ENCODE data around the gene PLEKHA3. TPM values are rescaled to one million over a fixed set of nuclear protein-coding genes. Genes with fewer than 3 reads are reported as not detected.

The PLEKHA3 gene
- total and polyA plus RNA-seq, 10 of the 15 experiments (the other 5 are each of a cell fraction or from before 2014, with no cell fraction given) = 1.4 to 21.1 (median 7.4) TPM

DNA sequence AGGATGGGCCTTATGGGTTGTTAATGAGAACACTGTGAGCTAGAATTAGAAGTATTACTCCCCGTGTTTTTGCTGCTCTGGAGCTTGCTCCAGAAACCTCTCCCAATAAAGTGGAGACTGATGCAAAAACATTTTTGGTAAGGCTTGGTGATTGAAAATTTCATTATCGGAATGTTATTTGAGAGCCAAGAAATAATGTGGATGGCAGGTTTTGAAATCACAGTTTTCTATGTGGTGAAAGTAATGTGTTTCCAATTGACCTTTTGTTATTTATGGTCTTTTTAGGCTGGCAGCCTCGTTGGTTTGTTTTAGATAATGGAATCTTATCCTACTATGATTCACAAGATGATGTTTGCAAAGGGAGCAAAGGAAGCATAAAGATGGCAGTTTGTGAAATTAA is 5.1 kb downstream of the PLEKHA3 start:
- RAD21 ChIA-PET (ENCODE audit: unreplicated experiment) = no interaction called here
- FAIRE-seq = no peak

DNA sequence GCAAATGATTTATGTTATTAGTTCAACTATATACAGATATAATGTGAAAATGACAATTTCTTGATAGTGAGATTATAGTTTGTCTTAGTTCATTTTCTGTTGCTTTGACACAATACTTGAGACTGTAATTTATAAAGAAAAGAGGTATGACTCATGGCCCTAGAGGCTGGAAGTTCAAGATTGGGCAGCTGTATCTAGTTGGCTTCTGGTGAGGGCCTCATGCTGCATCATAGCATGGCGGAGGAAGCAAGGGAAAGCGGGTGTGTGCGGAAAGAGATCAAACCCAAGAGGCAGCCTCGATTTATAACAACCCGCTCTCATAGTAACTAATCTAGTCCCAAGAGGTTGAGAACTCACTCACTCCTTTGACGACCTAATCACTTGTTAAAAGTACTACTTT is 11.4 kb downstream of the PLEKHA3 start:
- ATAC-seq (no peak), DNase-seq (ENCODE audit: low read depth, low spot score) (no peak), FAIRE-seq (no peak)
- Histone ChIP-seq H3K4me1 (ENCODE audit: control insufficient read depth, insufficient read depth, low read length) (no peaks in the 10 kb centered on the region), H2AFZ (ENCODE audit: control insufficient read depth, low read depth, low read length) (no peak overlapping the region), H4K20me1 (ENCODE audit: control insufficient read depth, insufficient read depth) (no peaks in the 10 kb centered on the region), H3K9ac (ENCODE audit: control insufficient read depth, insufficient read depth, low read length) (no peak overlapping the region), H3K4me2 (ENCODE audit: control insufficient read depth, insufficient read depth) (no peak overlapping the region), H3K9me3 (replicated peaks; ENCODE audit: control insufficient read depth, insufficient read depth, low read length) (no peaks in the 10 kb centered on the region), H3K27ac (ENCODE audit: control insufficient read depth, insufficient read depth) (no peak overlapping the region), H3K27me3 (replicated peaks in 1 of 2; ENCODE audit: control insufficient read depth in 2 of 2, insufficient read depth in 2 of 2, low read length in 1 of 2) (no peaks in the 10 kb centered on the region), H3K79me2 (ENCODE audit: control insufficient read depth, insufficient read depth, low read length) (no peaks in the 10 kb centered on the region), H3K4me3 (no peak overlapping the region), H3K36me3 (ENCODE audit: control insufficient read depth in 2 of 2, insufficient read depth in 2 of 2, low read length in 1 of 2) (peaks cover 6 to 17% of the 10 kb centered on the region in 2 experiments)
- no TSS peak for BruUV-seq (replicated peaks)
- ChIA-PET CTCF (interaction anchor here (0.8 kb wide), 1 partner anchor 14 kb away, joined by 3 read pairs; no protein-coding TSS in a partner anchor), RAD21 (ENCODE audit: unreplicated experiment) (no interaction called here), POLR2A (no interaction called here), SMC1A (ENCODE audit: uncharacterized antibody, unreplicated experiment) (interaction anchor here (0.7 kb wide), 1 partner anchor 1956 kb away, joined by 3 read pairs; no protein-coding TSS in a partner anchor)
- WGBS (ENCODE audit: insufficient coverage, insufficient replicate concordance, low lambda C conversion rate, missing lambda C conversion rate) = 96% methylated on average over 6 of the region's 6 CpGs
- TF ChIP-seq RFX5 (IDR thresholded peaks at IDR 0.05; ENCODE audit: low read depth, low read length) = no peak
- TF ChIP-seq, protein P1, sequence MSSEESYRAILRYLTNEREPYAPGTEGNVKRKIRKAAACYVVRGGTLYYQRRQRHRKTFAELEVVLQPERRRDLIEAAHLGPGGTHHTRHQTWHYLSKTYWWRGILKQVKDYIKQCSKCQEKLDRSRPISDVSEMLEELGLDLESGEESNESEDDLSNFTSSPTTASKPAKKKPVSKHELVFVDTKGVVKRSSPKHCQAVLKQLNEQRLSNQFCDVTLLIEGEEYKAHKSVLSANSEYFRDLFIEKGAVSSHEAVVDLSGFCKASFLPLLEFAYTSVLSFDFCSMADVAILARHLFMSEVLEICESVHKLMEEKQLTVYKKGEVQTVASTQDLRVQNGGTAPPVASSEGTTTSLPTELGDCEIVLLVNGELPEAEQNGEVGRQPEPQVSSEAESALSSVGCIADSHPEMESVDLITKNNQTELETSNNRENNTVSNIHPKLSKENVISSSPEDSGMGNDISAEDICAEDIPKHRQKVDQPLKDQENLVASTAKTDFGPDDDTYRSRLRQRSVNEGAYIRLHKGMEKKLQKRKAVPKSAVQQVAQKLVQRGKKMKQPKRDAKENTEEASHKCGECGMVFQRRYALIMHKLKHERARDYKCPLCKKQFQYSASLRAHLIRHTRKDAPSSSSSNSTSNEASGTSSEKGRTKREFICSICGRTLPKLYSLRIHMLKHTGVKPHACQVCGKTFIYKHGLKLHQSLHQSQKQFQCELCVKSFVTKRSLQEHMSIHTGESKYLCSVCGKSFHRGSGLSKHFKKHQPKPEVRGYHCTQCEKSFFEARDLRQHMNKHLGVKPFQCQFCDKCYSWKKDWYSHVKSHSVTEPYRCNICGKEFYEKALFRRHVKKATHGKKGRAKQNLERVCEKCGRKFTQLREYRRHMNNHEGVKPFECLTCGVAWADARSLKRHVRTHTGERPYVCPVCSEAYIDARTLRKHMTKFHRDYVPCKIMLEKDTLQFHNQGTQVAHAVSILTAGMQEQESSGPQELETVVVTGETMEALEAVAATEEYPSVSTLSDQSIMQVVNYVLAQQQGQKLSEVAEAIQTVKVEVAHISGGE (CRISPR knock-in tag; IDR thresholded peaks at IDR 0.05) = no peak
- no peak for TF ChIP-seq ZNF217 (IDR thresholded peaks at IDR 0.05)
- no peak for TF ChIP-seq SREBF1 (IDR thresholded peaks at IDR 0.05; ENCODE audit: low read length)
- no peak for TF ChIP-seq RUNX3 (IDR thresholded peaks at IDR 0.05; ENCODE audit: low read length)
- in situ Hi-C loops (cut with MboI) = no loop called here
- intact Hi-C loops (cut with micrococcal nuclease; ENCODE audit: unreplicated experiment) = no loop called here

More for the DNA sequence above, 5.1 kb downstream of the PLEKHA3 start:
- ATAC-seq (no peak), DNase-seq (ENCODE audit: low read depth, low spot score) (no peak)
- ChIA-PET POLR2A (no interaction called here), CTCF (no interaction called here), SMC1A (ENCODE audit: uncharacterized antibody, unreplicated experiment) (no interaction called here)
- BruUV-seq (replicated peaks) = no TSS peak
- 99% methylated on average over 3 of the region's 3 CpGs for WGBS (ENCODE audit: insufficient coverage, insufficient replicate concordance, low lambda C conversion rate, missing lambda C conversion rate)
- no peak overlapping the region for H3K4me2 ChIP-seq (ENCODE audit: control insufficient read depth, insufficient read depth)
- no peak overlapping the region for H3K27ac ChIP-seq (ENCODE audit: control insufficient read depth, insufficient read depth)
- H4K20me1 ChIP-seq (ENCODE audit: control insufficient read depth, insufficient read depth) = no peaks in the 10 kb centered on the region
- TF ChIP-seq KLF5 (IDR thresholded peaks at IDR 0.05; ENCODE audit: partially characterized antibody) (no peak), NFIC (IDR thresholded peaks at IDR 0.05; ENCODE audit: low read depth, low read length) (no peak), EED (IDR thresholded peaks at IDR 0.05; ENCODE audit: low read depth) (no peak), TAF1 (IDR thresholded peaks at IDR 0.05; ENCODE audit: borderline replicate concordance, low read depth, low read length) (no peak), EP300 (IDR thresholded peaks at IDR 0.05; ENCODE audit: borderline replicate concordance in 1 of 2, control insufficient read depth in 1 of 2, low read depth in 2 of 2, low read length in 2 of 2) (no peak), WRNIP1 (IDR thresholded peaks at IDR 0.05; ENCODE audit: borderline replicate concordance, low read depth, low read length) (no peak)
- peaks cover 37% of the 10 kb centered on the region for H3K79me2 ChIP-seq (ENCODE audit: control insufficient read depth, insufficient read depth, low read length)
- H3K36me3 ChIP-seq (ENCODE audit: control insufficient read depth in 2 of 2, insufficient read depth in 2 of 2, low read length in 1 of 2) = peaks cover 0 to 3% of the 10 kb centered on the region in 2 experiments; a peak in 1 of 4 replicates
- H3K4me1 ChIP-seq (ENCODE audit: control insufficient read depth, insufficient read depth, low read length) = peaks cover 7% of the 10 kb centered on the region; the same call in 1 of the 2 replicates
- no peak overlapping the region for H3K4me3 ChIP-seq
- no peaks in the 10 kb centered on the region for H3K27me3 ChIP-seq (replicated peaks in 1 of 2; ENCODE audit: control insufficient read depth in 2 of 2, insufficient read depth in 2 of 2, low read length in 1 of 2)
- H2AFZ ChIP-seq (ENCODE audit: control insufficient read depth, low read depth, low read length) = no peak overlapping the region
- H3K9ac ChIP-seq (ENCODE audit: control insufficient read depth, insufficient read depth, low read length) = no peak overlapping the region
- in situ Hi-C loops (cut with MboI) = no loop called here
- no peaks in the 10 kb centered on the region for H3K9me3 ChIP-seq (replicated peaks; ENCODE audit: control insufficient read depth, insufficient read depth, low read length)
- intact Hi-C loops (cut with micrococcal nuclease; ENCODE audit: unreplicated experiment) = no loop called here

Data from GM12878 (cell line).